ENCODE data around the gene DIAPH1.

- TF ChIP-seq CTCF (IDR thresholded peaks at IDR 0.05; ENCODE audit: low read depth, low read length) (no peak), POLR2A (IDR thresholded peaks at IDR 0.05; ENCODE audit: extremely low read depth, insufficient read length) (no peak)
Observed at GRCh38 chr5:141640698-141641097, 21.9 kb upstream of the DIAPH1 start.
